ENCODE data around the gene PLPPR1. TPM values are rescaled to one million over a fixed set of nuclear protein-coding genes. Genes with fewer than 3 reads are reported as not detected.

PLPPR1 gene
- total and polyA plus RNA-seq, 2 experiments from 2014 or later = 1.3 to 3.7 TPM

GRCh38 chr9:101030086-101030391 lies 1.5 kb downstream of the PLPPR1 start (continued):
- no peak for TF ChIP-seq ZNF462 (CRISPR knock-in tag; IDR thresholded peaks at IDR 0.05)
- no peak for TF ChIP-seq ZNF331 (CRISPR knock-in tag; IDR thresholded peaks at IDR 0.05; ENCODE audit: low read depth)
- no peak for TF ChIP-seq NANOG (IDR thresholded peaks at IDR 0.05; ENCODE audit: borderline replicate concordance)
- TF ChIP-seq CTCF (conservative IDR thresholded peaks at IDR 0.05; ENCODE audit: low read depth in 2 of 2) = no peak

- no peak overlapping the region for H3K27ac ChIP-seq (ENCODE audit: low read depth)
- ATAC-seq (no peak), DNase-seq (ENCODE audit: low spot score) (no peak)
- peaks cover 52% of the 10 kb centered on the region for H3K27me3 ChIP-seq (ENCODE audit: insufficient read depth)
- peaks cover 26% of the 10 kb centered on the region for H3K27me3 Mint-ChIP-seq (ENCODE audit: insufficient read depth, low read depth, poor library complexity)
- H3K9me3 Mint-ChIP-seq = no peaks in the 10 kb centered on the region; the same call in 2 of the 3 replicates
- peaks cover 20% of the 10 kb centered on the region for H3K4me1 ChIP-seq (ENCODE audit: insufficient read depth)
- H4K20me1 ChIP-seq (replicated peaks; ENCODE audit: insufficient read depth) = no peaks in the 10 kb centered on the region; the same call in 1 of the 2 replicates
- H3K27ac Mint-ChIP-seq = no peak overlapping the region
- peaks cover 19% of the 10 kb centered on the region for H3K4me1 Mint-ChIP-seq
- H3K4me2 ChIP-seq = no peak overlapping the region
- no peaks in the 10 kb centered on the region for H3K36me3 ChIP-seq (ENCODE audit: insufficient read depth)
- H3K36me3 Mint-ChIP-seq (ENCODE audit: low read depth) = no peaks in the 10 kb centered on the region
- H3F3A ChIP-seq (replicated peaks; ENCODE audit: low read depth) = no peaks in the 10 kb centered on the region
- H3K9me2 ChIP-seq (ENCODE audit: insufficient read depth) = no peaks in the 10 kb centered on the region
- H3K79me2 ChIP-seq (replicated peaks; ENCODE audit: insufficient read depth) = no peaks in the 10 kb centered on the region
- no peak overlapping the region for H2AFZ ChIP-seq
- no peak overlapping the region for H3K4me3 Mint-ChIP-seq
- no peak overlapping the region for H3K4me3 ChIP-seq
- TF ChIP-seq EZH2 (IDR thresholded peaks at IDR 0.05; ENCODE audit: low read depth, unreplicated experiment) = no peak
- TF ChIP-seq REST (IDR thresholded peaks at IDR 0.05; ENCODE audit: unreplicated experiment) = no peak
- no peak for TF ChIP-seq ZNF114 (CRISPR knock-in tag; IDR thresholded peaks at IDR 0.05)
- TF ChIP-seq ETS1 (IDR thresholded peaks at IDR 0.05) = no peak
Measured at GRCh38 chr9:101032426-101032825, 3.9 kb downstream of the PLPPR1 start.

Data from GM23338 (cell line).